Activated CD8-positive, alpha-beta memory T cell treated with anti-CD3 and anti-CD28 coated beads for 4 hours (primary cell): Measurements from ENCODE around the gene MGMT.

Experiments used
- DNase-seq, 2 donors: peaks; one replicate each; pipeline ENCODE4 v3.0.0-alpha.2; 2020; ENCODE audit warnings: low read depth in 2 of 2

MGMT gene

GRCh38 chr10:129793479-129793878, 326.4 kb downstream of the MGMT start:
- DNase-seq, result no peak

GRCh38 chr10:129793996-129794395, 327.0 kb downstream of the MGMT start:
- no peak for DNase-seq

DNA sequence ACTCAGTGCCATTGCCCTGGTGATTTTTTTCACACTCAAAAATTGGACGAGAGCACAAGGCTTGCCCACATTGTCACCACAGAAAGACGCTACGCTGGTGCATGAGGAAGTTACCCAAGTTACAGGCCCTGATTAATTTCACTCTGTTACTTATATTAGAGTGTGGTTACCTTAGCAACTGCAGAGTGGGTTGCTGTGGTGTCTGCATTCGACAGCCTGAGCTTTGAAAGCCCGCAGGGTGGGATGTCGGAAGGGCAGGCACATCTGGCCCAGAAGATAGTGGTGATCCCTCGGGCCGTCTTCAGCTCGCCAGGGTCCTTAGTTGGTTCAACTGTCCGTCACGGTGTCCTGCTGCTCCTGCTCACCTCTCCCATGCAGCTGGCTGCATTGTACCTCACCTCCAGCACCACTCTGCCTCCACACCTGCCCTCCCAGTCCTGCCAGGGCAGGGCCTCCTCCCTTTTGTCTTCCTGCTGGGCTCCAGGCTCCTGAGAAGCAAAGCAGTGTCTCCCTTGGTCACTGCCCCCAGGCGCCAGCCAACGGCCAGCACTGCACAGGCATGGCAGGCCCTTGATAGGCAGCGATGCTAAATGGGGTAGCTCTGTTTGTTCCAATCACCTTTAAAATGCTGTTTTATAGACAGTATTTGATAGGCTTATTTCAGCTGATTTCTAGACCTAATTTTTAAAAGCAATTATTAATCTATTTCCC, 329.8 kb downstream of the MGMT start:
- DNase-seq, result no peak

GRCh38 chr10:129799942-129800341, 332.9 kb downstream of the MGMT start:
- no peak for DNase-seq

GRCh38 chr10:129800796-129801340, 333.8 kb downstream of the MGMT start:
- DNase-seq, result no peak

DNA sequence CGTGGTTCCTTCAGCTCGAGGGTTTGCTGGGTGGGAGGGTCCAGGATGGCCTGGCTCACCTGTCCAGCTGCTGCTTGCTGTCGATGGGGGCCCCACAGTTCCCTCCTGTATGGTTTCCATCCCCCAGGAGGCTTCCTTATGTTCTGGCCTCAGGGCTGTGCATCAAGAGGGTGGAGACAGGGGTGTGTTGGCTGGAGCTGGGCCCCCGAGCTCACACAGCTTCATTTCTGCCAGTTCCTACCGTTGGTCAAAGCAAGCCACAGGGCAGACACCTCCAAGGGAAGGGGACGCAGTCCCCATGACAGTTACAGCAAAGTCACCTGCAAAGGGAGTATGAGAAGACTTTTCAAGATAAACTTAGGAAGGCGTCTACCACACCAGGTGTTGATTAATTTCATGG, 340.2 kb downstream of the MGMT start:
- DNase-seq, result no peak

DNA sequence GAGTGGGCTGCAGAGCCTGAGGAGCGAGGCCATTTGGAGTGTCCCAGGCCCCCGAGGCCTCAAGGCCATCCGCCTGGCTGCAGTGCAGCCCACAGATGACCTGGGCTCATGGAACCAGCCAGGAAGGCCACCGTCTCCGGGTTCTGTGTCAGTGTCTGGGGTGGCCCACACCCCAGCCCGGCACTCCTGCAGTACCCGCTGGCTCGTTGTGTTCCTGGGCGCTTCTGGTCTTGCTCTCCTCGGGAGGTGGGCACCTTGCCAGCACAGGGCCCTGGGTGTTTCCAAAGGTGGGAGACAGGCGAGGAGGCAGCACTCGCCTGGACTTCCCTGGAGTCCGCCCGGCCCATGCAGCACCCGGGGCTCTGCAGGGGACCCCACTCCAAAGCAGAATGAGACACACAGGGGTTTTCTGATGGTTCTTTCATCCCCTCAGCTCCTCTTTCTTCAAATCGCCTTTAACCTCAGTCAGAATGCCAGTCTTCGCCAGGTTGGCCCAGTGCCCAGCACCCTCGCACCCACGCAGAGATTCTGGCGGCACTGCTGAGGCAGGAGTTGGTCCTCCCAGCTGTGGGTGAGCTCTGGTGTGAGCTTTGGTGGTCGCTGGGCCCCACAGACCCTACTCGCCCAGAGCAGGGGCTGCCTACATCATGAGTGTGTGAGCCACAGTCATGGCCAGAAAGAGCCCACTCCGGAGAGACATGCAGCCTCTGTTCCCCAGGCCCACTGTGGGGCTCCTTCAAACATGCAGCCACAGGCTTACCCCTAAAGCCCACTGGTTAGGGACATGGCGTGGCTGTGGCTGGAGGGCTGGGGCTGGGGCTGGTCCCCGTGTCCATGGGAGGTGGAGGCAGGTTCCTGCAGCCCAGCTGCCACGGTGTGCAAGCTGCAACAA, 341.3 kb downstream of the MGMT start:
- DNase-seq, result no peak

- no peak for DNase-seq
These were observed 342.4 kb downstream of the MGMT start for GRCh38 chr10:129809431-129809830.

- no peak for DNase-seq
These were observed 342.8 kb downstream of the MGMT start for GRCh38 chr10:129809841-129810240.

GRCh38 chr10:129811208-129811607, 344.2 kb downstream of the MGMT start:
- no peak for DNase-seq

DNA sequence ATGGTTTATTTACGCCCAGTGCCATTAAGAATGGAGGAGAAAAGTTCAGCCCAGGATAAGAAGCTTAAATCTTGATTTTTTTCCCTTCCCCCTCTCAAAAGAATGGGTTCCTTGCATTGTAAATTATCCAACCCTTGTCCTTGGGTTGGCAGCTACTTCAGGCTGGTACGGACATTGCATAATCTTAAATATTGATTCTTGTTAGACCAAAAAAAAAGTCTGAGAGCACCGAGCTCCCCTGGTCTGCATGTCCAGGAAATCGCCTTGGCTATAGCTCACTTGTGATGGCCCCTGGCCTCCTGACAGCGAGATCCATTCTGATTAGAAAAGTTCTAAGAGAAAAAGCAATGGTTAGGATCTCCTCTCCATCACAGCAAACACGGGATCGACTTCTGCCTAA, 345.4 kb downstream of the MGMT start:
- no peak for DNase-seq

DNA sequence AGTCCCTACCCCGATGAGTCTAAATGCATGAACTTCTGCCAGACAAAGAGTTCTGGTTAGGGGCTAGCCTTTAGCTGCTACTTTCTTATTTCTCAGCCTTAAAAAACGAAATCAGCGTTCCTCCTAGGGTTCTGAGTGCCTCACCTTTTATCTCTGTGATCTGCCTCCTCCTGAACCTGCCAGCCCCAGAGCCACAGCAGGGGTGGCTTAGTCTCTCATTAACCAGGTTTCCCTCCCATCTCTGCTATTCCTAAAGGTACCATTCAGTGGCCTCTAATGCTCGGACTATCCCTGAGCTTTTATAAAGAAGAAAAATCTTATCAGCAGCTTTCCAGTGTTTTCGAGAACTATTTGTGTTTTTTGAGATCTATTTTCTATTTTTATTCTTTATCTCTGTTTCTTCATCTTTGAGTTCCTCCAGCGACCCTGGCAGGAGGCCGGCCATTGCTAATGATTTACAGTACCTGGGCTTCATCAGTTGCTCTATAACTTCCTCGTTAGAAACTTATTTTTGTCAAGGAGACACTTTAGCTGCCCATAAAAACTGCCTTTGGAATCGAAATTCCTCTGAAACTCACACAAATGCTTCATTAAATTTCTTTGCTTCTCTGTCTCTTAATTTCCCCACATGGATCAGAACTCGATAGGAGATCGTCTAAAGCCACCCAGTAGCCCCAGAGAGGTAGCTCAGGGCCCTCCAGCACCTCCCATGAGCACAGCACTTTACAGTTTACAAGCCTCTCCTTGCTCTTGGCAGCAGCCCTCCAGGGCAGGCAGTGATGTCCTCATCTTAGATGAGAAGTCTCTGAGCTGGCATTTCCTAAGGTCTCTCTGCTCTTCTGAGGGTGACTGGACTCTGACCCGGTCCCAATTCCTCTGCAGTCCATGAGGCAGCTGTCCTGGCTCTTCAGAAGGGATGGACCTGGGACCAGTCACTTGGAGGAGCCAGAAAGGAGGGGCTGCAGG, 347.9 kb downstream of the MGMT start:
- no peak for DNase-seq

DNA sequence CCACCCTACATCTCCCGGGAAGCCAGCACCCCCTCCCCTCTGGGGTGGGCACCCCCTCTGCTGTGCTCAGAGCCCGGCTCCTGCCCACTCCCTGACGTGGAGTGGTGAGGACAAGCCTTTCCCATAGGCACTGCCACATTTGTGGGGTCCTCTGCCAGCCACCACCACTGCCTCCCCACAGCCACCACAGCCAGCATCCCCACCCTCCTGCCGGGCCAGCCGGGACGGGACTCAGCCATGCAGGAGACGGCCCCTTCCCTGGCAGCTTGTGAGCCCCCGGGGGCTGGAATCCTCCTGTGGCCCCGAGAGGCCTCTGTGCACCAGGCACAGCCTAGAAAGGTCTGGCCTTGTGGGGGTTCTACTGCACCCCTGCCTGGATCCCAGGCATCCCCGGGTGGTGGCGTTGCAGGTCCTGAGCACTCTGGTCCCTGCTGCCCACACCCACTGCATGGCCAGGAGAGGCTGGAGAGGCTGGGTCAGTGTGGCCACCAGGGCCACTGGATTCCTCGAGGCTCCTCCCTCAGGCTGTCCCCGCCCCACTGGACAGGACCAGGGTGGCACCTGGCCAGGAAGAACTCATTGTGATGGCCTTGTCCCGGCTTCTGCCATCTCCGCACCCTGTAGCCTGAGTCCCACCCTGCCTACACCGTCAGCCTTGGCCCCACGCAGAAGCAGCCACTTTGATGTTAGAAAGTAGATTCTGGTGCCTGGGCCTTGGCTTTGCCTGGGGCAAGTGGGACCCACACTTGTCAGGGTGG, 349.0 kb downstream of the MGMT start:
- no peak for DNase-seq

GRCh38 chr10:129816656-129817045, 349.6 kb downstream of the MGMT start:
- DNase-seq, result no peak
